Rectal smooth muscle tissue (tissue), 1 donor: Measurements from ENCODE around the gene OVAAL.
"Not testable (repeated sequence)": the region's sequence is repeated elsewhere in the genome, so short reads cannot be mapped to it uniquely, and the experiment has no call there.

Experiments used
- H3K27ac ChIP-seq: one replicate; pipeline ENCODE4 v1.7.0; 2013; ENCODE audit warnings: low read depth, low read length, inconsistent platforms
- H3K27me3 ChIP-seq: one replicate; pipeline ENCODE4 v1.7.0; 2013; ENCODE audit warnings: low read length; ENCODE audit not compliant: control insufficient read depth, insufficient read depth
- H3K36me3 ChIP-seq: one replicate; pipeline ENCODE4 v1.7.0; 2013; ENCODE audit warnings: low read length; ENCODE audit not compliant: control insufficient read depth, insufficient read depth
- H3K4me1 ChIP-seq: one replicate; pipeline ENCODE4 v1.7.0; 2013; ENCODE audit warnings: low read length; ENCODE audit not compliant: control insufficient read depth, insufficient read depth
- H3K4me3 ChIP-seq: one replicate; pipeline ENCODE4 v1.7.0; 2013; ENCODE audit warnings: low read length
- H3K9ac ChIP-seq: one replicate; pipeline ENCODE4 v1.7.0; 2013; ENCODE audit warnings: low read length

The OVAAL gene

DNA sequence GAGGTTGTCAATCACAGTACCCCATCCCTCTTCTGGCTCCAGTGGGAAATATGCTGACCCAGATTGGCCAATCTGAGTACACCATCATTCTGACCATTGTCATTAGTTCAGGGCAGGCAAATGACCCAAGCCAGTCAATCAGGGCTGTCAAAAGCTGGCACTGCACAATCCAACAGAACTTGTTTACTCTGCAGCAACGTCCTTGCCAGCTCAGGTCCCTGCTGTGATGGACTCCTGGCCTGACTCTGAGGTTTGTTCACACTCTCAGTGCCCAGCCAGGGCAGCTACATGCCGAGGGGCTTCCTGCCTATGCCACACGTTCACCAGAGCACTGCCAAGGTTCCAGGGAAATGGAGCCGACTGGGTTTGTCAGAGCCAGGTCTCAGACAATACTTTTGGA is 14.7 kb upstream of the OVAAL start:
- Histone ChIP-seq H3K4me3 (no peak overlapping the region), H3K27ac (no peak overlapping the region), H3K36me3 (no peaks in the 10 kb centered on the region), H3K4me1 (no peaks in the 10 kb centered on the region), H3K27me3 (no peaks in the 10 kb centered on the region), H3K9ac (no peak overlapping the region)

DNA sequence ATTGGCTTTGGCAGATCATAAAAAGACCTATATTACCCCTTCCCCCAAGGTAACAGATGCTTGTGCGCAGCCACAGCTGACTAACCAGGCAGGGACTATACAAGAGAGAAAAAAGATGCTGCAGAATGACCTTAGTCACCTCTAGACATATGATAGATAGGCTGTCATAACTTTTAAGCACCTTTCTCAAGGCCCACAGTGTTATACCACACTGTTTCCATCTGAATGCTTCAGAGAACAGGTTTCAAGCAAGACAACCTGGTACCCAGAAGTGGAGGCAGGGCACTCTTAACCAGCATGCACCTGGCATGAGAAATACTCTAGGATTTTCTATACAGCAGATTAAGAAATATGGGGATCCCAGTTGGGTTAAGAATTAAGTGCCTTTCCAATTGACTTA is 12.8 kb upstream of the OVAAL start:
- H3K36me3 ChIP-seq = no peaks in the 10 kb centered on the region
- H3K4me1 ChIP-seq = no peaks in the 10 kb centered on the region
- no peak overlapping the region for H3K27ac ChIP-seq
- no peak overlapping the region for H3K4me3 ChIP-seq
- H3K27me3 ChIP-seq = no peaks in the 10 kb centered on the region
- no peak overlapping the region for H3K9ac ChIP-seq

DNA sequence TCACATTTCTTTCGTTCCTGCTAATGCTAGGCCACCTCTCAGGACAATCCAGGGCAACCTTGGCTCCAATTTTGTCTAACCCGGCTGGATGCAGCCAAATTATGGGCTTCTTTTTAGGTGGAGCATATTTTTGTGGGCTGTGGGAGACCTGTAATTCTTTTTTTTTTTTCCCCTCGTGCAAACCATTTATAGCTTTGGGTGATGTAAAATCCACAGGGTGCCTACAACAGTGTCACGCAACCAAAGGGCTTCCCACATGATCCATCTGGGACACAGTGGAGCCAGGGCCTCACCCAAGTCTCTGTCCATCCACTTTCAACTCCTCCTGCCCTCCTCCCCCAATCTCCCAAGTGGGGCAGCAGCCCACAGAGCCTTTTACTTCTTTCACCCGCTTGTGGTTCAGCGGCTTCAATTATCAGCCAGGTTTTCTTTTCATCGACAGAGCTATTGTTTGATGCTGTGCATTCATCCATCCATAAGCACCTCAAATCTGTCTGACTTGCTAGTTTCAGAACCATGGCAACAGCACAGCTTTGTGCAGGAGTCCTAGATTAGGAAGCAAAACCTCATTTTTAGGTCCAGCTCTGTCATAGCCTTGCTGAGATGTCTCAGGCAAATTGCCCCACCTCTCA is 10.0 kb upstream of the OVAAL start:
- no peaks in the 10 kb centered on the region for H3K27me3 ChIP-seq
- H3K27ac ChIP-seq = no peak overlapping the region
- no peak overlapping the region for H3K9ac ChIP-seq
- no peak overlapping the region for H3K4me3 ChIP-seq
- no peaks in the 10 kb centered on the region for H3K36me3 ChIP-seq
- H3K4me1 ChIP-seq = no peaks in the 10 kb centered on the region

DNA sequence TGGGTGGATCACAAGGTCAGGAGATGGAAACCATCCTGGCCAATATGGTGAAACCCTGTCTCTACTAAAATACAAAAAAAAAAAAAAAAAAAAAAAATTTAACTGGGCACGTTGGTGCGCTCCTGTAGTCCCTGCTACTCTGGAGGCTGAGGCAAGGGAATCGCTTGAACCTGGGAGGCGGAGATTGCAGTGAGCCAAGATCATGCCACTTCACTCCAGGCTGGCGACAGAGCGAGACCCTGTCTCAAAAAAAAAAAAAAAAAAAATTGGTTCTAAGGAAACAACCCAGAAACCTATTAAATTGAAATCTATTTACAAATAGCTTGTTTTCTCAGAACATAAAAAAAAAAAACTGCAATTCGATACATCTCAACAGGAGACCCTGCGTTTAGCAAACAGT is 9.0 kb upstream of the OVAAL start:
- not testable (repeated sequence) for H3K36me3 ChIP-seq, H3K9ac ChIP-seq

DNA sequence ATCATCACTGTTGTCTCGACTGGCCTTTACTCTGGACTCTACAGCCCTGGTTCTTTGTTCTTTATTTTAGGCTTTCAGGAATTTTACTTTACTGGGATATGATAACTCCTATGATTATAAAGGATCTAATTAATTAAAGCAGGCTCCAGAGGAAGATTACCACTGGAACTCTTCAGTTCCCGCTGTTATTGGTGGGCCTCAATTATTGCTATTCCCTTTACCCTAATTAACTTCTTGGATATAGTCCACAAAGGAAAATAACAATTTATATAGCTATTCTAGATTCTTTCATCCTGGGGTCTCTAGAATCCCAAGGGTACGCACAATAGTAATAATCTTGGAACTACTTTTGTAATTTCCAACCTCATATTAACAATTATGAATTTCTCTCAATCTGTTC is 8.5 kb upstream of the OVAAL start:
- H3K4me3 ChIP-seq = no peak overlapping the region
- H3K4me1 ChIP-seq = no peaks in the 10 kb centered on the region
- H3K36me3 ChIP-seq = no peaks in the 10 kb centered on the region
- no peak overlapping the region for H3K27ac ChIP-seq
- no peak overlapping the region for H3K9ac ChIP-seq
- H3K27me3 ChIP-seq = no peaks in the 10 kb centered on the region

More for the DNA sequence above, 9.0 kb upstream of the OVAAL start:
- not testable (repeated sequence) for H3K27me3 ChIP-seq, H3K27ac ChIP-seq, H3K4me1 ChIP-seq, H3K4me3 ChIP-seq

DNA sequence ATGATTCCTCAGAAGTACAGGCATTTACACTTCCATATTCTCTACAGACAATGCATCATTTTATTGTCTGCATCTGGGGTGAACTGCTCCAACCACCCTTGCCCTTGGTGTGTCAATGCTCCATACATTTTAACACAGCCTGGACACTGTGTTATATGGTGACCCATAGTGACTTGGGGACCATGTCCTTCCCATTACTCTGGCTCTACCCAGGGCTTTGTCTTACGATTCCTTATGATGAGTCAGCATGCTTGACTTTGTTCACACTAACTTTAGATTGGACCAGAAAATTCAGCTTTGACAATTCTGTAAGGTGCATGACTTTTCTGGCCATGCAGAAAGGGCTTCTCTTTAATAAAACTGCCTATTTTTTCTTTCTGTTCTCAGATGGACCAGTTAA is 6.8 kb upstream of the OVAAL start:
- Histone ChIP-seq H3K4me3 (no peak overlapping the region), H3K27me3 (no peaks in the 10 kb centered on the region), H3K4me1 (no peaks in the 10 kb centered on the region), H3K9ac (no peak overlapping the region), H3K36me3 (no peaks in the 10 kb centered on the region), H3K27ac (no peak overlapping the region)

DNA sequence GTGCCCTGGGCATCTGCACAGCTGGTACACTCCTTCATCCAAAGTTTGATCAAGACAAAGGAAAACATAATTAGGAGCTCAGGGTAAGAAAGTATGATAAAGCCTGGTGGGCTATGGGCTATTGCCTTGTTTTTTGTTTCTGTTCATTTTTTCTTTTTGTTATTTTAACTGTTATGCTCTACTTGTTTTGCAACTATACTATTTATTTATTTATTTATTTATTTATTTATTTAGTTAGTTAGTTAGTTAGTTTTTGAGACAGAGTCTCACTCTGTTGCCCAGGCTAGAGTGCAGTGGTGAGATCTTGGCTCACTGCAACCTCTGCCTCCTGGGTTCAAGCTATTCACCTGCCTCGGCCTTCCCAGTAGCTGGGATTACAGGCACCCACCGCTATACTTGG is 5.7 kb upstream of the OVAAL start:
- not testable (repeated sequence) for H3K9ac ChIP-seq, H3K4me3 ChIP-seq, H3K27ac ChIP-seq, H3K27me3 ChIP-seq, H3K4me1 ChIP-seq, H3K36me3 ChIP-seq

DNA sequence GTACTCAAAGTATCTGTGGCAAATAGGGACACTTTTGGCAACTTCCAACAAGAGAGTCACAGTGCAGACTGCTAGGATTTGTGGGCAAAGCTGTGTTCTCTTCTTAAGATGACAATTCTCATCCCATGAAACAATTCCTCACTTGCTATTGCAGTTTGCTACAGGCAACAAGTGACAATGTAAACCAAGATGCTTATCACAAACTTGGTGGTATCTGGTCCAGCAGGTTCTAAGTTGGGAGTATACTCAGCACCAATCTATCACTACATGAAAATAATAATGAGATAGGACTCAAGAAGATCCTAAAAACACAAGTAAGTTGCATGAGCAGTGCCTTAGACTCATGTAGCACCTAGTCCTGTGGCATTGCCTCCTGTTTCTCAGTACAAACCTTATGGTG is 3.4 kb upstream of the OVAAL start:
- H3K9ac ChIP-seq = no peak overlapping the region
- H3K27me3 ChIP-seq = no peaks in the 10 kb centered on the region
- H3K4me3 ChIP-seq = no peak overlapping the region
- no peak overlapping the region for H3K27ac ChIP-seq
- no peaks in the 10 kb centered on the region for H3K4me1 ChIP-seq
- H3K36me3 ChIP-seq = no peaks in the 10 kb centered on the region

DNA sequence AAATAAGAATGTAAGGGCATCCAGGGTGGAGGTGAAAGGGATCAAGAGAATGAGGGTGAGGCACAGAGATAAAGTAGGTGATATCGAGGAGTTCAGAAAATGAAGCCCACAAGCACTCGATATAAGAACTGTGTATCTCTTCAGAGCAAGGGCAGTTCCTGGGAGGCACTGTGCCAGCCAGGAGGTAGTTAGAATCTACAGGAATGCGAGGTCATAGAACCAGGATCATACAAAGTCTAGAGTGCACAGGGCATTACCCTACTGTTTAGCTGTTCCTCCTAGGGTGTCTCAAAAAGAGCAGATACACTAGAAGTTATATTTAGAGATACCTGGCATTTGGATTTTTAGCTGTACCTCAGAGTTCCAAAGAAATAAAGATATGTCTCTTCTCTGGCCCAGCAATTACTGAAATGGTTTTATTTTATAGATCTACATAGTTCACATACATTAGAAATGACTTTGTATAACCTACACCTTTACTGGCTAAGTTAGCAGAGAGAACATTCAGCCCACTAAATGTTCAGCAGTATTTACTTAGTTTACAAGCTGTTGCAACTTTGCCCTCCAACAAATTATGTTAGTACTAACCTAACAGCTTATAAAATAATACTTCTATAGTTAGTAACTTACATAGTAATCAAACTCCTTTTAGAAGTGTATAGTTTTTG is 1.6 kb downstream of the OVAAL start:
- Histone ChIP-seq H3K9ac (no peak overlapping the region), H3K4me1 (no peaks in the 10 kb centered on the region), H3K36me3 (no peaks in the 10 kb centered on the region), H3K4me3 (no peak overlapping the region), H3K27ac (no peak overlapping the region), H3K27me3 (no peaks in the 10 kb centered on the region)

DNA sequence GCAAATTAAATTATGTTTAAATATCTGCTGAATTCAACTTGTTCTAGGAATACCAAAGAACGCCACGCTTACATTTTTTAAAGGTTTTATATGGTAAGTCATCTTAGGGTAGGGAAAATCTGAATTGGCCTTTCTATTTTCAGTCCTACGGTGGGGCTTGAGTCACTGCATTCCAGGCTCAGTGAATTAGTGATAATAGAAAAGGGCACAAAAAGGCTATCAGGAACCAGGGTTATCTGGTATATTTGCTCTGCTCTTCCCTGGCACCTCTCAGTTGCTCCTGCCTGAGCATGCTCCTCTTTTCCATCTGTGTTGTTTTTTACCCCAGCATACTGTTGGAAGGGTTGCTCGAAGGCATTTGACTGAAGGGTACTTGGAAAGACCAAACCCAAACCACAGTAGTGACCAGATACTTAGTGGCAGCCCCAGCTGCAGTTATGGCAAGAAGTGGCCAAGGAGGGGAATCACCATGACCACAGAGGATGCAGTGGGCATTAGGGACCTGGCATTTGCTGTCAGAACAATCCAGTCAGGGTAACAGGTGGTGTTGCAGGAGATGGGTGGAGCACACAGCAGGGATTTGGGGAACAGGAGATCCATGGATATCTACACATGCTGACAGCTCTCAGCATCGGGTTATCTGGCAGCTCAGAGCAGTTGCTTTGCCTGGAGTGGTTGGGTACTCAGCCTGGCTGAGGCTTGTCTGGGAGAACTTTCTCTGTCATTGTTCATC is 2.3 kb downstream of the OVAAL start:
- H3K36me3 ChIP-seq = no peaks in the 10 kb centered on the region
- H3K9ac ChIP-seq = no peak overlapping the region
- H3K27me3 ChIP-seq = no peaks in the 10 kb centered on the region
- no peak overlapping the region for H3K4me3 ChIP-seq
- no peaks in the 10 kb centered on the region for H3K4me1 ChIP-seq
- no peak overlapping the region for H3K27ac ChIP-seq

DNA sequence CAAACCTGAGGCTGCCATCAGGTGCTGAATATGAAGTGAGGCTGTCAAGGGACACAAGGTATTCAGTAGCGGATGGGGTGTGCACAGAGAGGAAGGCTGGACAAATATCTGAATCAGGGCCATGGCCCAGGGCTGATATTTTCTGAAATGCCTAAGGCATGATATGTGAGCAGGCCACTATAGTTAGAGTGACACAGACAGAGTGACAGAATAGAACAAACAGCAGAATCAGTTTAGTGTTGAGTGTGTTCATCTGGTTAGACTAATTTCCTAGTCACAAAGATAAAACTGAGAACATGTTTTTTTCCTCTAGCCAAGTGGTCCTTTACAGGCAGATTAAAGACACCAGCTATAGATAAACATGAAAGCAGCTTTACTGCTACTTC is 3.9 kb downstream of the OVAAL start:
- H3K27ac ChIP-seq = no peak overlapping the region
- H3K27me3 ChIP-seq = no peaks in the 10 kb centered on the region
- H3K36me3 ChIP-seq = no peaks in the 10 kb centered on the region
- no peak overlapping the region for H3K9ac ChIP-seq
- no peaks in the 10 kb centered on the region for H3K4me1 ChIP-seq
- H3K4me3 ChIP-seq = no peak overlapping the region

DNA sequence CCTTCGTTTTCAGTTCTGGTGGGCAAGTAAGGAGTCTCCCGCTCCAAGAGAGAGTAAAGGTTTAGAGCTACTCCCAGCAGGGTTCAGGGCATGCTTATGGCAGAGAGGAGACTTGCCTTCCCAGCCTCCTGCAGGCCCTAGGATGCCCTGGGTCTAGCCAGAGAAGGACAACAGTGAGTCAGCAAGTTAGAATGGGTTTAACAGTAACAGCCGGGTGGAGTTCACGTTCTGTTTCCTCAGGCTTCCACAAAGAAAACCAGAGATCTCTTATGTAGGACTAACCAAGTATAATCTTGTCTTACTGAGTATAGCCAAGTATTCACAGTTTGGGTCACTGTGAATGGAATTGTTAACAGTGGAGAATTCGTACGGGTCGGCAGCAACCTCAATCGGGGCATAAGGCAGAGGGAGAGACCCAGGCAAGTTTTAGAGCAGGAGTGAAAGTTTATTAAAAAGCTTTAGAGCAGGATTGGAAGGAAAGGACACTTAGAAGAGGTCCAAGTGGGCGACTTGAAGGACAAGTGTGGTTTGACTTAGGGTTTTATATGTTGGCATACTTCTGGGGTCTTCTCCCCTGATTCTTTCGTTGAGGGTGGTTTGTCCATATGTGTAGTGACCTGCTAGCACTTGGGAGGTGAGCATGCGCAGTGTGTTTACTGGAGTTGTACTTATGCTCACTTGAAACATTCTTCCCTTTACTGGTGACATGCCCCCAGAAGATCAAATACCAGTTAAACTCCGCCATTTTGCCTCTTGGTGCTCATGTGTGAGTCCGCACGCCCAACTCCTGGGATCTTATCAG is 4.5 kb downstream of the OVAAL start:
- no peak overlapping the region for H3K9ac ChIP-seq
- H3K27ac ChIP-seq = no peak overlapping the region
- H3K36me3 ChIP-seq = no peaks in the 10 kb centered on the region
- no peaks in the 10 kb centered on the region for H3K4me1 ChIP-seq
- H3K4me3 ChIP-seq = no peak overlapping the region
- H3K27me3 ChIP-seq = no peaks in the 10 kb centered on the region
